ENCODE data around the gene QSER1. TPM values are rescaled to one million over a fixed set of nuclear protein-coding genes. Genes with fewer than 3 reads are reported as not detected.
A peak's percentile ranks its signal among the peaks of the same experiment; 100 is the strongest.

Gene QSER1
- total RNA-seq, 1 donor from 2014 or later, result 62.6 TPM

- Mint-ChIP-seq H3K27ac (peak overlapping the region; percentile 62), H3K4me1 (peaks cover 25% of the 10 kb centered on the region), H3K4me3 (no peak overlapping the region), H3K27me3 (ENCODE audit: low read depth) (no peaks in the 10 kb centered on the region), H3K36me3 (peaks cover 20% of the 10 kb centered on the region), H3K9me3 (no peaks in the 10 kb centered on the region)
- DNase-seq (ENCODE audit: low spot score in 2 of 2, unreplicated experiment in 2 of 2), result no peak
- no peak for TF ChIP-seq CTCF (IDR thresholded peaks at IDR 0.05; ENCODE audit: unreplicated experiment)
Observed at GRCh38 chr11:32939046-32939445, 46.4 kb downstream of the QSER1 start.

- Mint-ChIP-seq H3K27ac (peak overlapping the region; percentile 78), H3K9me3 (no peaks in the 10 kb centered on the region), H3K36me3 (peaks cover 20% of the 10 kb centered on the region), H3K4me3 (no peak overlapping the region), H3K4me1 (peaks cover 17% of the 10 kb centered on the region), H3K27me3 (ENCODE audit: low read depth) (no peaks in the 10 kb centered on the region)
- DNase-seq (ENCODE audit: low spot score in 2 of 2, unreplicated experiment in 2 of 2), result no peak
- no peak for TF ChIP-seq CTCF (IDR thresholded peaks at IDR 0.05; ENCODE audit: unreplicated experiment)
Observed at GRCh38 chr11:32939866-32940265, 47.3 kb downstream of the QSER1 start.

- peaks cover 15% of the 10 kb centered on the region for H3K4me1 Mint-ChIP-seq
- H3K36me3 Mint-ChIP-seq, result peaks cover 22% of the 10 kb centered on the region
- no peaks in the 10 kb centered on the region for H3K9me3 Mint-ChIP-seq
- H3K27ac Mint-ChIP-seq, result peak overlapping the region; percentile 78
- H3K27me3 Mint-ChIP-seq (ENCODE audit: low read depth), result no peaks in the 10 kb centered on the region
- DNase-seq (ENCODE audit: low spot score in 2 of 2, unreplicated experiment in 2 of 2), result no peak
- TF ChIP-seq CTCF (IDR thresholded peaks at IDR 0.05; ENCODE audit: unreplicated experiment), result no peak
- no peak overlapping the region for H3K4me3 Mint-ChIP-seq
Observed at GRCh38 chr11:32940865-32941264, 48.3 kb downstream of the QSER1 start.

- Mint-ChIP-seq H3K27ac (peak overlapping the region; percentile 27), H3K4me1 (peaks cover 4% of the 10 kb centered on the region), H3K27me3 (ENCODE audit: low read depth) (no peaks in the 10 kb centered on the region), H3K9me3 (peaks cover 5% of the 10 kb centered on the region), H3K36me3 (peaks cover 19% of the 10 kb centered on the region), H3K4me3 (no peak overlapping the region)
- DNase-seq (ENCODE audit: low spot score in 2 of 2, unreplicated experiment in 2 of 2), result no peak
- no peak for TF ChIP-seq CTCF (IDR thresholded peaks at IDR 0.05; ENCODE audit: unreplicated experiment)
Observed at GRCh38 chr11:32947978-32948377, 55.4 kb downstream of the QSER1 start.

GRCh38 chr11:32949739-32950138, 57.1 kb downstream of the QSER1 start:
- peaks cover 20% of the 10 kb centered on the region for H3K36me3 Mint-ChIP-seq
- H3K4me3 Mint-ChIP-seq, result no peak overlapping the region
- H3K27me3 Mint-ChIP-seq (ENCODE audit: low read depth), result no peaks in the 10 kb centered on the region
- peak overlapping the region; percentile 84 for H3K27ac Mint-ChIP-seq
- TF ChIP-seq CTCF (IDR thresholded peaks at IDR 0.05; ENCODE audit: unreplicated experiment), result no peak
- H3K9me3 Mint-ChIP-seq, result peaks cover 5% of the 10 kb centered on the region
- no peak for DNase-seq (ENCODE audit: low spot score in 2 of 2, unreplicated experiment in 2 of 2)
- peaks cover 4% of the 10 kb centered on the region for H3K4me1 Mint-ChIP-seq

GRCh38 chr11:32952421-32952820, 59.8 kb downstream of the QSER1 start:
- peaks cover 14% of the 10 kb centered on the region for H3K36me3 Mint-ChIP-seq
- no peak for TF ChIP-seq CTCF (IDR thresholded peaks at IDR 0.05; ENCODE audit: unreplicated experiment)
- no peak overlapping the region for H3K4me3 Mint-ChIP-seq
- H3K4me1 Mint-ChIP-seq, result peaks cover 6% of the 10 kb centered on the region
- peaks cover 5% of the 10 kb centered on the region for H3K9me3 Mint-ChIP-seq
- H3K27ac Mint-ChIP-seq, result no peak overlapping the region
- DNase-seq (ENCODE audit: low spot score in 2 of 2, unreplicated experiment in 2 of 2), result no peak
- H3K27me3 Mint-ChIP-seq (ENCODE audit: low read depth), result no peaks in the 10 kb centered on the region

Measured in mesothelial cell of epicardium (in vitro differentiated cells).